ENCODE measurements around the gene TANK.

DNA sequence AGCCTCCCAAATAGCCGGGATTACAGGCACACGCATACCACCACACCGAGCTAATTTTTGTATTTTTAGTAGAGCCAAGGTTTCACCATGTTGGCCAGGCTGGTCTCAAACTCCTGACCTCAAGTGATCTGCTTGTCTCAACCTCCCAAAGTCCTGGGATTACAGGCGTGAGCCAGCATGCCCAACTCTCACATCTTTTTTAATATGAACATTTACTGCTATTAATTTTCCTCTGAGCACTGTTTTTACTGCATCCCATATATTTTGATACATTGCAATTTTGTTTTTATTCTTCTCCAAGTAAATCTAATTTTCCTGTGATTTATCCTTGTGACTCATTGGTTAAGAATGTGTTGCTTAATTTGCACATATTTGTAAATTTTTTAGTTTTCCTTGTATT lies 9.5 kb upstream of the TANK start:
- TF ChIP-seq, protein P1, sequence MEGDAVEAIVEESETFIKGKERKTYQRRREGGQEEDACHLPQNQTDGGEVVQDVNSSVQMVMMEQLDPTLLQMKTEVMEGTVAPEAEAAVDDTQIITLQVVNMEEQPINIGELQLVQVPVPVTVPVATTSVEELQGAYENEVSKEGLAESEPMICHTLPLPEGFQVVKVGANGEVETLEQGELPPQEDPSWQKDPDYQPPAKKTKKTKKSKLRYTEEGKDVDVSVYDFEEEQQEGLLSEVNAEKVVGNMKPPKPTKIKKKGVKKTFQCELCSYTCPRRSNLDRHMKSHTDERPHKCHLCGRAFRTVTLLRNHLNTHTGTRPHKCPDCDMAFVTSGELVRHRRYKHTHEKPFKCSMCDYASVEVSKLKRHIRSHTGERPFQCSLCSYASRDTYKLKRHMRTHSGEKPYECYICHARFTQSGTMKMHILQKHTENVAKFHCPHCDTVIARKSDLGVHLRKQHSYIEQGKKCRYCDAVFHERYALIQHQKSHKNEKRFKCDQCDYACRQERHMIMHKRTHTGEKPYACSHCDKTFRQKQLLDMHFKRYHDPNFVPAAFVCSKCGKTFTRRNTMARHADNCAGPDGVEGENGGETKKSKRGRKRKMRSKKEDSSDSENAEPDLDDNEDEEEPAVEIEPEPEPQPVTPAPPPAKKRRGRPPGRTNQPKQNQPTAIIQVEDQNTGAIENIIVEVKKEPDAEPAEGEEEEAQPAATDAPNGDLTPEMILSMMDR (conservative IDR thresholded peaks at IDR 0.05): no peak
- TF ChIP-seq ZFX (IDR thresholded peaks at IDR 0.05): no peak

Data from C4-2B (cell line).